IMR-90 (cell line): ENCODE data around the gene CLDN4. TPM values are rescaled to one million over a fixed set of nuclear protein-coding genes. Genes with fewer than 3 reads are reported as not detected.

ENCODE experiments used
- ATAC-seq: fragments of 200-7000 bp; cut with Tn5 transposase; 2 replicates; pipeline ENCODE4 v1.9.1; 2020; ENCODE audit warnings: low read depth, mild to moderate bottlenecking, moderate library complexity
- BruUV-seq: library from RNA; stranded (reverse); fragments of 400-500 nt; replicated peaks from 2 replicates; lab custom pipeline; 2021; lab: Mats Ljungman, UMichigan
- CTCF ChIA-PET: fragments of 300-600 bp; formaldehyde crosslinking; extraction: SDS; loops from one replicate; lab custom pipeline; 2021; ENCODE audit warnings: antibody characterized with exemption; lab: Yijun Ruan, JAX
- POLR2A ChIA-PET: fragments of 300-600 bp; sonication (Branson Sonifier 250); formaldehyde crosslinking; loops from one replicate; lab custom pipeline; 2022; ENCODE audit warnings: antibody characterized with exemption; ENCODE audit not compliant: unreplicated experiment; lab: Charles Lee
- DNase-seq: peaks from one replicate; pipeline ENCODE4 v3.0.0; 2013
- H2AFZ ChIP-seq: replicated peaks from 2 replicates; pipeline ENCODE3; 2013; ENCODE audit warnings: low read length, mild to moderate bottlenecking; ENCODE audit not compliant: poor library complexity
- H2AK5ac ChIP-seq: 2 replicates; pipeline ENCODE4 v1.6.1; 2013; ENCODE audit warnings: low read depth, low read length, inconsistent platforms
- H2AK9ac ChIP-seq: replicated peaks from 2 replicates; pipeline ENCODE3; 2013; ENCODE audit warnings: mild to moderate bottlenecking, low read depth, low read length, moderate library complexity; ENCODE audit not compliant: poor library complexity
- H2BK120ac ChIP-seq: 2 replicates; pipeline ENCODE4 v1.6.1; 2013; ENCODE audit warnings: low read depth, low read length, inconsistent platforms
- H2BK15ac ChIP-seq: 3 replicates; pipeline ENCODE4 v1.6.1; 2013; ENCODE audit warnings: low read depth, low read length, inconsistent platforms
- H2BK20ac ChIP-seq: 2 replicates; pipeline ENCODE4 v1.6.1; 2013; ENCODE audit warnings: low read depth, mild to moderate bottlenecking, inconsistent platforms, low read length, moderate library complexity
- H2BK5ac ChIP-seq: 2 replicates; pipeline ENCODE4 v1.6.1; 2013; ENCODE audit warnings: mild to moderate bottlenecking, low read depth, low read length, inconsistent platforms; ENCODE audit not compliant: poor library complexity, severe bottlenecking
- H3K14ac ChIP-seq: replicated peaks from 2 replicates; pipeline ENCODE4 v1.6.1; 2013; ENCODE audit warnings: low read depth, low read length, inconsistent platforms
- H3K18ac ChIP-seq: 2 replicates; pipeline ENCODE4 v1.6.1; 2013; ENCODE audit warnings: low read depth, low read length, control low read depth
- H3K23ac ChIP-seq: 2 replicates; pipeline ENCODE4 v1.6.1; 2013; ENCODE audit warnings: low read depth, low read length, inconsistent platforms
- H3K27ac ChIP-seq: 2 replicates; pipeline ENCODE4 v1.5.1; 2013; ENCODE audit warnings: mild to moderate bottlenecking, control low read depth, low read length; ENCODE audit not compliant: insufficient read depth
- H3K27me3 ChIP-seq: 2 replicates; pipeline ENCODE4 v1.6.1; 2013; ENCODE audit warnings: low read length; ENCODE audit not compliant: control insufficient read depth, insufficient read depth
- H3K36me3 ChIP-seq: 2 replicates; pipeline ENCODE4 v1.6.1; 2013; ENCODE audit warnings: low read length, mixed read lengths; ENCODE audit not compliant: control insufficient read depth, insufficient read depth
- H3K4ac ChIP-seq: 2 replicates; pipeline ENCODE4 v1.6.1; 2013; ENCODE audit warnings: low read depth, low read length, inconsistent platforms
- H3K4me1 ChIP-seq: 2 replicates; pipeline ENCODE4 v1.6.1; 2013; ENCODE audit warnings: low read length, mixed read lengths; ENCODE audit not compliant: control insufficient read depth, insufficient read depth
- H3K4me2 ChIP-seq: 2 replicates; pipeline ENCODE4 v1.6.1; 2013; ENCODE audit warnings: low read depth, mild to moderate bottlenecking, control low read depth, low read length, moderate library complexity
- H3K4me3 ChIP-seq: 2 replicates; pipeline ENCODE4 v1.5.1; 2013; ENCODE audit warnings: low read depth, mild to moderate bottlenecking, control low read depth, low read length, moderate library complexity; ENCODE audit not compliant: insufficient read depth
- H3K56ac ChIP-seq: 2 replicates; pipeline ENCODE4 v1.6.1; 2013; ENCODE audit warnings: low read length, inconsistent platforms; ENCODE audit not compliant: insufficient read depth; ENCODE audit errors: extremely low read depth
- H3K79me1 ChIP-seq, 2 experiments: 2 replicates each; pipeline ENCODE4 v1.6.1; 2013; ENCODE audit warnings: low read length in 2 of 2, inconsistent platforms in 1 of 2, low read depth in 1 of 2
- H3K9ac ChIP-seq: 2 replicates; pipeline ENCODE4 v1.6.1; 2013; ENCODE audit warnings: low read depth, low read length, control low read depth
- H3K9me1 ChIP-seq: 2 replicates; pipeline ENCODE4 v1.6.1; 2013; ENCODE audit warnings: low read length, inconsistent platforms; ENCODE audit not compliant: insufficient read depth
- H3K9me3 ChIP-seq: 2 replicates; pipeline ENCODE4 v1.6.1; 2013; ENCODE audit warnings: low read length; ENCODE audit not compliant: control insufficient read depth, insufficient read depth
- H4K20me1 ChIP-seq: 2 replicates; pipeline ENCODE4 v1.6.1; 2013; ENCODE audit warnings: low read length, inconsistent platforms; ENCODE audit not compliant: insufficient read depth
- H4K5ac ChIP-seq: 2 replicates; pipeline ENCODE4 v1.6.1; 2013; ENCODE audit warnings: mild to moderate bottlenecking, low read depth, low read length, control low read depth
- H4K8ac ChIP-seq, 2 experiments: 2 replicates each; pipeline ENCODE4 v1.6.1; 2013; ENCODE audit warnings: low read depth in 2 of 2, low read length in 2 of 2, control low read depth in 1 of 2, inconsistent platforms in 1 of 2
- H4K91ac ChIP-seq: 2 replicates; pipeline ENCODE4 v1.6.1; 2013; ENCODE audit warnings: low read depth, low read length, inconsistent platforms; ENCODE audit not compliant: insufficient read depth
- CEBPB ChIP-seq: IDR thresholded peaks from 2 replicates; pipeline ENCODE4 v1.6.1; 2012; ENCODE audit warnings: low read depth, low read length, improper control_type of control experiment
- CTCF ChIP-seq: conservative IDR thresholded peaks from 2 replicates; pipeline ENCODE4 v1.5.1; 2012; ENCODE audit warnings: mild to moderate bottlenecking, low read depth, low read length, improper control_type of control experiment
- ELK1 ChIP-seq: fragments of 150-350 bp; IDR thresholded peaks from 2 replicates; pipeline ENCODE4 v1.6.1; 2016; ENCODE audit warnings: low read depth, mild to moderate bottlenecking, low read length, moderate library complexity, borderline replicate concordance
- FOS ChIP-seq: fragments of 150-350 bp; IDR thresholded peaks from 2 replicates; pipeline ENCODE4 v1.6.1; 2016; ENCODE audit warnings: low read depth, low read length
- MAZ ChIP-seq: IDR thresholded peaks from 2 replicates; pipeline ENCODE4 v1.6.1; 2012; ENCODE audit warnings: low read depth, mild to moderate bottlenecking, low read length, improper control_type of control experiment, moderate library complexity, borderline replicate concordance
- MXI1 ChIP-seq: IDR thresholded peaks from 2 replicates; pipeline ENCODE4 v1.6.1; 2012; ENCODE audit warnings: low read depth, mild to moderate bottlenecking, low read length, moderate library complexity, borderline replicate concordance
- NFE2L2 ChIP-seq: fragments of 150-350 bp; IDR thresholded peaks from 2 replicates; pipeline ENCODE4 v1.6.1; 2016; ENCODE audit warnings: low read depth, mild to moderate bottlenecking, low read length
- RAD21 ChIP-seq: IDR thresholded peaks from 2 replicates; pipeline ENCODE4 v1.6.1; 2012; ENCODE audit warnings: low read length, improper control_type of control experiment
- RCOR1 ChIP-seq: IDR thresholded peaks from 2 replicates; pipeline ENCODE4 v1.6.1; 2012; ENCODE audit warnings: mild to moderate bottlenecking, low read length, improper control_type of control experiment; ENCODE audit not compliant: insufficient replicate concordance
- RFX5 ChIP-seq: IDR thresholded peaks from 2 replicates; pipeline ENCODE4 v1.8.0; 2012; ENCODE audit warnings: low read depth, mild to moderate bottlenecking, low read length, moderate library complexity
- SMC3 ChIP-seq: fragments of 150-350 bp; IDR thresholded peaks from 2 replicates; pipeline ENCODE4 v1.6.1; 2016; ENCODE audit warnings: low read depth, mild to moderate bottlenecking, antibody characterized with exemption, low read length, moderate library complexity
- USF2 ChIP-seq: fragments of 150-350 bp; IDR thresholded peaks from 2 replicates; pipeline ENCODE4 v1.6.1; 2017; ENCODE audit warnings: mild to moderate bottlenecking, antibody characterized with exemption, low read length, low read depth
- WGBS, 2 experiments: methylation state at CpG; one replicate each; pipeline versions ENCODE4 v1.1.5 to v1.1.7; 2013; ENCODE audit warnings: missing lambda C conversion rate in 2 of 2; ENCODE audit not compliant: insufficient read length in 1 of 2; ENCODE audit errors: extremely low coverage in 2 of 2; 5-methylcytosine and 5-hydroxymethylcytosine counted together
- dilution Hi-C: fragments of 300-500 bp; cut with HindIII; formaldehyde crosslinking; loops from one replicate; pipeline ENCODE4 v1.14.3; 2018; ENCODE audit warnings: low sequenced_read_pairs; ENCODE audit not compliant: unreplicated experiment
- in situ Hi-C: fragments of 300-500 bp; cut with MboI; formaldehyde crosslinking; loops from 3 replicates; pipeline ENCODE4 v1.14.3; 2019; ENCODE audit warnings: low sequenced_read_pairs, inconsistent platforms, mixed read lengths
- intact Hi-C: fragments of 100-400 bp; cut with micrococcal nuclease; formaldehyde crosslinking; loops from 2 replicates; pipeline ENCODE4 v1.10.0; 2022
- polyA plus RNA-seq, 3 experiments: library from polyadenylated mRNA; depleted of rRNA; stranded (reverse); fragments of >200 nt; gene quantifications; 2 replicates each; pipeline ENCODE4 v1.2.3, GENCODE V29; 2012; ENCODE audit warnings: low replicate concordance in 1 of 3
- total RNA-seq: library from RNA; depleted of rRNA; stranded (reverse); fragments of >200 nt; gene quantifications from 2 replicates; pipeline ENCODE4 v1.2.3, GENCODE V29; 2012

Gene CLDN4
- total and polyA plus RNA-seq, 2 of the 4 experiments (the other 2 are of a cell fraction), result 2.9 to 4.4 TPM

GRCh38 chr7:73802459-73802858, 28.3 kb upstream of the CLDN4 start:
- Histone ChIP-seq H3K14ac (no peak overlapping the region), H3K4ac (no peak overlapping the region), H3K23ac (no peak overlapping the region), H4K20me1 (no peaks in the 10 kb centered on the region), H3K9me3 (no peaks in the 10 kb centered on the region), H2BK15ac (no peak overlapping the region), H3K56ac (no peak overlapping the region), H4K8ac (no peak overlapping the region), H2AFZ (no peak overlapping the region), H4K5ac (no peak overlapping the region), H3K4me1 (no peaks in the 10 kb centered on the region), H2AK5ac (no peak overlapping the region), H2BK120ac (no peak overlapping the region), H3K9me1 (no peaks in the 10 kb centered on the region), H3K4me3 (no peak overlapping the region), H3K9ac (no peak overlapping the region), H3K18ac (no peak overlapping the region), H3K27ac (no peak overlapping the region), H2AK9ac (no peak overlapping the region), H3K27me3 (no peaks in the 10 kb centered on the region), H4K91ac (no peak overlapping the region), H2BK5ac (no peak overlapping the region), H2BK20ac (no peak overlapping the region), H3K4me2 (no peak overlapping the region), H3K36me3 (no peaks in the 10 kb centered on the region), H3K79me1 (no peaks in the 10 kb centered on the region)
- intact Hi-C loops, result no loop called here
- WGBS, 2 experiments, result no CpG with 5 or more reads among the region's 4 CpGs
- ATAC-seq (no peak), DNase-seq (no peak)
- POLR2A ChIA-PET, result no interaction called here
- dilution Hi-C loops, result no loop called here
- in situ Hi-C loops, result no loop called here
- CTCF ChIA-PET, result no interaction called here
- no TSS peak for BruUV-seq
- TF ChIP-seq RCOR1 (no peak), MXI1 (no peak), NFE2L2 (no peak), FOS (no peak), MAZ (no peak), ELK1 (no peak), SMC3 (no peak), CEBPB (no peak), RFX5 (no peak), CTCF (no peak), USF2 (no peak), RAD21 (no peak)
